ENCODE measurements around the gene WWOX. TPM values are rescaled to one million over a fixed set of nuclear protein-coding genes. Genes with fewer than 3 reads are reported as not detected.

Gene WWOX
- polyA plus RNA-seq, 6 donors from 2014 or later = 9.1 to 17.0 (median 12.5) TPM

- H3K4me3 Mint-ChIP-seq = peak overlapping the region; percentile 18 to 83 (median 70)
- peaks cover 45 to 69% (median 51%) of the 10 kb centered on the region in 3 donors for H3K4me1 Mint-ChIP-seq
- H3K36me3 Mint-ChIP-seq = peaks cover 4 to 8% of the 10 kb centered on the region in 2 donors
- H3K27ac Mint-ChIP-seq = peak overlapping the region in 3 of 6 donors; percentile 29 to 68 (median 56)
- peaks cover 5 to 26% (median 13%) of the 10 kb centered on the region in 3 donors for H3K27me3 Mint-ChIP-seq
- H3K9me3 Mint-ChIP-seq = no peaks in the 10 kb centered on the region
- DNase-seq (peak; percentile 30), ATAC-seq (ENCODE audit: low read depth in 2 of 2) (peak; percentile 76)
Observed at GRCh38 chr16:79093554-79093967, 994.1 kb downstream of the WWOX start.

- Mint-ChIP-seq H3K27ac (peak overlapping the region in 1 of 6 donors; percentile 44), H3K27me3 (peaks cover 5 to 26% (median 13%) of the 10 kb centered on the region in 3 donors), H3K36me3 (peaks cover 4 to 17% of the 10 kb centered on the region in 2 donors), H3K4me1 (peaks cover 28 to 46% (median 34%) of the 10 kb centered on the region in 3 donors), H3K4me3 (peak overlapping the region in 1 of 8 donors; percentile 47), H3K9me3 (peaks cover 0 to 2% (median 0%) of the 10 kb centered on the region in 7 donors)
- DNase-seq = no peak
- ATAC-seq (ENCODE audit: low read depth in 2 of 2) = no peak
Observed at GRCh38 chr16:79096246-79096645, 996.8 kb downstream of the WWOX start.

GRCh38 chr16:79097166-79097565 lies 997.7 kb downstream of the WWOX start:
- peak overlapping the region in 1 of 8 donors; percentile 36 for H3K4me3 Mint-ChIP-seq
- no peak overlapping the region for H3K27ac Mint-ChIP-seq
- H3K36me3 Mint-ChIP-seq = peaks cover 4 to 17% of the 10 kb centered on the region in 2 donors
- H3K27me3 Mint-ChIP-seq = peaks cover 5 to 34% (median 13%) of the 10 kb centered on the region in 3 donors
- H3K4me1 Mint-ChIP-seq = peaks cover 30 to 41% (median 33%) of the 10 kb centered on the region in 3 donors
- ATAC-seq (ENCODE audit: low read depth in 2 of 2) (no peak), DNase-seq (no peak)
- H3K9me3 Mint-ChIP-seq = peaks cover 0 to 2% (median 0%) of the 10 kb centered on the region in 7 donors

DNA sequence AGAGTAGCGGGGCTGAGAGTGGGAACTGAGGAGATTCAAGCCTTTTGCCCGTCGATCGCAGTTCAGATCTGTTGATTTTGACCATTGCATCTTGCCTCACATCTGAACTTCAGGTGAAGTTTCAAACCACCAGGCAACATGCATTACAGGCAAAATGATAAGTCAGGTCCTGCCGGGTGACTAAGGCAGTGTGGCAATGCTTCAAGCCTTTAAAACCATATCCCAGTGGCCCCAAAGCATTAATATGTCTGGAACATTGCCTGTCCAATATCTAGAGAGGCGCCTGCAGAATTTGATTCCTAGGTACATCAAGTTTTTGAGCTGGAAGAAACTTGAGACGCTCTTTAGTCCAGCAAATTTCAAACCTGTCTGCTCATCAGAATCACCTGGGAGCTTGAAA lies 998.3 kb downstream of the WWOX start:
- H3K4me1 Mint-ChIP-seq = peaks cover 30 to 35% (median 33%) of the 10 kb centered on the region in 3 donors
- peaks cover 0 to 2% (median 0%) of the 10 kb centered on the region in 7 donors for H3K9me3 Mint-ChIP-seq
- H3K36me3 Mint-ChIP-seq = peaks cover 4 to 17% of the 10 kb centered on the region in 2 donors
- peaks cover 5 to 34% (median 15%) of the 10 kb centered on the region in 3 donors for H3K27me3 Mint-ChIP-seq
- no peak overlapping the region for H3K27ac Mint-ChIP-seq
- H3K4me3 Mint-ChIP-seq = peak overlapping the region in 2 of 8 donors; percentile 13 to 36
- DNase-seq (no peak), ATAC-seq (ENCODE audit: low read depth in 2 of 2) (no peak)

- peaks cover 0 to 2% (median 0%) of the 10 kb centered on the region in 7 donors for H3K9me3 Mint-ChIP-seq
- DNase-seq = no peak
- no peak overlapping the region for H3K4me3 Mint-ChIP-seq
- peaks cover 4 to 17% of the 10 kb centered on the region in 2 donors for H3K36me3 Mint-ChIP-seq
- H3K27ac Mint-ChIP-seq = no peak overlapping the region
- no peak for ATAC-seq (ENCODE audit: low read depth in 2 of 2)
- peaks cover 21 to 25% (median 25%) of the 10 kb centered on the region in 3 donors for H3K4me1 Mint-ChIP-seq
- H3K27me3 Mint-ChIP-seq = peaks cover 5 to 34% (median 19%) of the 10 kb centered on the region in 3 donors
Observed at GRCh38 chr16:79098907-79099306, 999.5 kb downstream of the WWOX start.

DNA sequence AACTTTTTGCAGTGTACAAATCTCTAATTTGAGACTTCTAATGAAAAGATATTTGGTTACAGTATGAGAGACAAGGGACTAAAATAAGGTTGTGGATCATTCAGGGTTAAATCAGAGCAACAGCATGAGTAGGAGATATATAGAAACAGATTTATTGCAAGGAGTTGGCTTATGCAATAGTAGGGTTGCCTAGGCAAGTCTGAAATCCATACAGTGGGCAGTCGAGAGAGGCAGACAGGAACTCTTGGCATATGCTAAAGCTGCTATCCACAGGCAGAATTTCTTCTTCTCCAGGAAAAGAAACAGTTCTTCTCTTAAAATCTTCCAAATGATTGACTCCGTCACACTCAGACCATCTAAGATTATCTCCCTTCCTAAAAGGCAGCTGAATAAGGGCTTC lies 1000.3 kb downstream of the WWOX start:
- ATAC-seq (ENCODE audit: low read depth in 2 of 2) (no peak), DNase-seq (no peak)
- peaks cover 4 to 17% of the 10 kb centered on the region in 2 donors for H3K36me3 Mint-ChIP-seq
- no peak overlapping the region for H3K4me3 Mint-ChIP-seq
- peaks cover 16 to 20% (median 18%) of the 10 kb centered on the region in 3 donors for H3K4me1 Mint-ChIP-seq
- H3K27ac Mint-ChIP-seq = no peak overlapping the region
- H3K9me3 Mint-ChIP-seq = peaks cover 0 to 2% (median 0%) of the 10 kb centered on the region in 7 donors
- peaks cover 2 to 31% (median 19%) of the 10 kb centered on the region in 3 donors for H3K27me3 Mint-ChIP-seq

DNA sequence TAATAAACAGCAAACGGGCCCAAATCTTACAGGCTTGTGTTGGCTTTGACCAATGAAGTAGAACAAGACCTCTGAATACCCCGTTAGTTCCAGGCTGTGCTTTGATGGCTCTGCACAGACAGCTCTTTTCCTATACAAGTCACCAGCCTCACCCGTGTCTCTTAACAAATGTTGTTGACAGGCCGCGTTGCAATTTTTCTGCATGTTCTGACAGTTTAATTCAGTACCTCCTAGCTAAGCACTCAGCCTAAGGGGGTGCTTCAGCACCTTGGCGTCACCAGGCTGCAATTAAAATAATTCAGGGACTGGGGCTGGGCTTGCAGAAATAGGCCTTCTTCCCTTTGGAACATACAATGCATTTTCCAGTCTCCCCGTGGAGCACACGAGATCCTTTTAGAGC lies 1001.0 kb downstream of the WWOX start:
- DNase-seq (no peak), ATAC-seq (ENCODE audit: low read depth in 2 of 2) (no peak)
- H3K4me1 Mint-ChIP-seq = peaks cover 14 to 17% (median 16%) of the 10 kb centered on the region in 3 donors
- H3K27ac Mint-ChIP-seq = no peak overlapping the region
- H3K4me3 Mint-ChIP-seq = no peak overlapping the region
- H3K36me3 Mint-ChIP-seq = peaks cover 4 to 17% of the 10 kb centered on the region in 2 donors
- peaks cover 0 to 23% (median 14%) of the 10 kb centered on the region in 3 donors for H3K27me3 Mint-ChIP-seq
- H3K9me3 Mint-ChIP-seq = peaks cover 0 to 2% (median 0%) of the 10 kb centered on the region in 7 donors

- peaks cover 0 to 16% (median 9%) of the 10 kb centered on the region in 3 donors for H3K27me3 Mint-ChIP-seq
- H3K4me3 Mint-ChIP-seq = no peak overlapping the region
- no peak overlapping the region for H3K27ac Mint-ChIP-seq
- ATAC-seq (ENCODE audit: low read depth in 2 of 2) = no peak
- peaks cover 0 to 11% of the 10 kb centered on the region in 2 donors for H3K36me3 Mint-ChIP-seq
- H3K4me1 Mint-ChIP-seq = peaks cover 11% of the 10 kb centered on the region in 3 donors
- no peak for DNase-seq
- H3K9me3 Mint-ChIP-seq = peaks cover 0 to 2% (median 0%) of the 10 kb centered on the region in 7 donors
Observed at GRCh38 chr16:79101491-79101890, 1002.0 kb downstream of the WWOX start.

DNA sequence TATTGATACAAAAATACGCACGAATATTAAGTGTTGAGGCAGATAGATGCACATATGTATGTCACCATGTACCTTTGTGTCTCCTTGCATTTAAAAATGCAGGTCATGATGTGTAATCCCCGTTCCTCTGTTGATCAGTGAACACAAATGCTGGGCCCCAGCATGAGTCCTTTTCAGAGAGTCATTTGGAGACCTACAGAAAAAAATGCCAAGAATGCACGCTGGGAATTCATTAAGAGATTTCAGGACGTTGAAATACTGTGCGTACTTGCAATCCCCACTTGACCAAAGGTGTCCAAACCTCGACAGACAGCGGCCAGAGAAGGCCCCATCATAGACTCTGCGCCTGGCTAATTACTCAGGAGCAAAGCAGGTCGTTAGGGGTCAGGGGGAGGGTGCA lies 1005.1 kb downstream of the WWOX start:
- ATAC-seq (ENCODE audit: low read depth in 2 of 2) (no peak), DNase-seq (no peak)
- peak overlapping the region in 1 of 8 donors; percentile 56 for H3K4me3 Mint-ChIP-seq
- H3K4me1 Mint-ChIP-seq = peaks cover 4 to 8% (median 6%) of the 10 kb centered on the region in 3 donors
- peaks cover 0 to 7% (median 6%) of the 10 kb centered on the region in 3 donors for H3K27me3 Mint-ChIP-seq
- no peaks in the 10 kb centered on the region for H3K36me3 Mint-ChIP-seq
- H3K27ac Mint-ChIP-seq = no peak overlapping the region
- H3K9me3 Mint-ChIP-seq = no peaks in the 10 kb centered on the region

- Mint-ChIP-seq H3K9me3 (no peaks in the 10 kb centered on the region), H3K36me3 (peaks cover 0 to 4% of the 10 kb centered on the region in 2 donors), H3K27ac (no peak overlapping the region), H3K4me3 (peak overlapping the region in 1 of 8 donors; percentile 20), H3K4me1 (no peaks in the 10 kb centered on the region), H3K27me3 (peaks cover 0 to 6% (median 4%) of the 10 kb centered on the region in 3 donors)
- DNase-seq (no peak), ATAC-seq (ENCODE audit: low read depth in 2 of 2) (no peak)
Observed at GRCh38 chr16:79107301-79107700, 1007.8 kb downstream of the WWOX start.

- DNase-seq (no peak), ATAC-seq (ENCODE audit: low read depth in 2 of 2) (no peak)
- Mint-ChIP-seq H3K27ac (no peak overlapping the region), H3K9me3 (peaks cover 0 to 3% (median 0%) of the 10 kb centered on the region in 7 donors), H3K4me3 (no peak overlapping the region), H3K4me1 (no peaks in the 10 kb centered on the region), H3K27me3 (peaks cover 0 to 4% (median 0%) of the 10 kb centered on the region in 3 donors), H3K36me3 (peaks cover 6 to 7% of the 10 kb centered on the region in 2 donors)
Observed at GRCh38 chr16:79109771-79110170, 1010.3 kb downstream of the WWOX start.

DNA sequence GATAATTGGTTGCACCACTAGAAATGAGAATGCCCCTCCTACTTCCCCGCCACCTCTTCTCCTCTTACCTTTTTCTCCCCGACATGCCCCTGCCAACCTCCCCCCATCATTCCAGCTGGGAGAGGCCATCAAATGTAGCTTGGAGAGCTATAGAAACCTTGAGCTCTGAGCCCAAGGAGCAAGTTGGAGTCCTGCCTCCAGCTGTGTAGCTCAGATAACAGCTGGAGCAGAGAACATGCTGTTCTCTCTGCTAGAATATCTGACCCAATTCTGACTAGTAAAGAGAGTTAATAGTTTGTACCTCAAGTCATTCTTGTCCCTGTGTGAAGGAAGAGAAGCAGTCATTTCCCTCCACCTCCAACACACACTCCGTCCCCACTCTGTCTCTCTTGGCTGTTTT lies 1010.8 kb downstream of the WWOX start:
- H3K4me3 Mint-ChIP-seq = no peak overlapping the region
- H3K36me3 Mint-ChIP-seq = peaks cover 6 to 7% of the 10 kb centered on the region in 2 donors
- ATAC-seq (ENCODE audit: low read depth in 2 of 2) (no peak), DNase-seq (no peak)
- H3K27ac Mint-ChIP-seq = no peak overlapping the region
- H3K27me3 Mint-ChIP-seq = peaks cover 0 to 4% (median 0%) of the 10 kb centered on the region in 3 donors
- H3K9me3 Mint-ChIP-seq = peaks cover 0 to 3% (median 0%) of the 10 kb centered on the region in 7 donors
- no peaks in the 10 kb centered on the region for H3K4me1 Mint-ChIP-seq

DNA sequence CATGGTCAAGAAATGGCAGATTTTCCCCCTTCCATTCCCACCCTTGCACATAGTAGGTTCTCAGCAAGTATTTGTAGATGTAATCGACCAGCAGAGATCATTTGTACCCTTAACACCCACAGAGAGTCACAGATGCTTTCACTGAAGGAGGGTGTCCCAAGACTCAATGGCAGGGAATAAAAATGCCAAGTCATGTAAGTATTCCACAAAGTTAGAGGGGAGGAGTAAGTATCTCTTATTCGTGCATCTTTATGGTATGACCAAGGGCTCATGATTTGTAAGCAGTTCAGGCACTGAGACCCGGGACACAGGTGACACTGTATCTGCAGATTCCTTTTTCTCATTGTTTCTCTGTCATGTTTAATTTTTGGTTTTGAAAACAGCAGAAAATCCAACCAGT lies 1011.5 kb downstream of the WWOX start:
- no peak overlapping the region for H3K27ac Mint-ChIP-seq
- H3K9me3 Mint-ChIP-seq = peaks cover 0 to 3% (median 0%) of the 10 kb centered on the region in 7 donors
- H3K27me3 Mint-ChIP-seq = peaks cover 0 to 4% (median 0%) of the 10 kb centered on the region in 3 donors
- H3K4me3 Mint-ChIP-seq = no peak overlapping the region
- ATAC-seq (ENCODE audit: low read depth in 2 of 2) (no peak), DNase-seq (no peak)
- peaks cover 6 to 7% of the 10 kb centered on the region in 2 donors for H3K36me3 Mint-ChIP-seq
- H3K4me1 Mint-ChIP-seq = no peaks in the 10 kb centered on the region

- H3K9me3 Mint-ChIP-seq = peaks cover 0 to 3% (median 0%) of the 10 kb centered on the region in 7 donors
- peak overlapping the region in 2 of 6 donors; percentile 16 to 80 for H3K27ac Mint-ChIP-seq
- H3K4me1 Mint-ChIP-seq = no peaks in the 10 kb centered on the region
- H3K27me3 Mint-ChIP-seq = peaks cover 0 to 4% (median under 1%) of the 10 kb centered on the region in 3 donors
- ATAC-seq (ENCODE audit: low read depth in 2 of 2) (no peak), DNase-seq (no peak)
- peaks cover 7 to 13% of the 10 kb centered on the region in 2 donors for H3K36me3 Mint-ChIP-seq
- H3K4me3 Mint-ChIP-seq = no peak overlapping the region
Observed at GRCh38 chr16:79112462-79112861, 1013.0 kb downstream of the WWOX start.

Data from naive B cell (primary cell).